ENCODE data around the gene PRKAG3. TPM values are rescaled to one million over a fixed set of nuclear protein-coding genes. Genes with fewer than 3 reads are reported as not detected.
"Not testable (repeated sequence)": the region's sequence is repeated elsewhere in the genome, so short reads cannot be mapped to it uniquely, and the experiment has no call there.

The PRKAG3 gene
- total and polyA plus RNA-seq, 7 donors, result 9.2 to 187 (median 58.5) TPM

- no peaks in the 10 kb centered on the region for H3K36me3 ChIP-seq (ENCODE audit: insufficient read depth in 1 of 2, low read depth in 1 of 2)
- H3K4me3 ChIP-seq, result no peak overlapping the region
- 43 to 58% (median 48%) methylated on average over 3 of the region's 3 CpGs for WGBS, 3 donors
- peaks cover 0 to 23% (median 0%) of the 10 kb centered on the region in 3 donors for H3K27me3 ChIP-seq (ENCODE audit: insufficient read depth in 3 of 3, low read length in 2 of 3)
- H3K4me1 ChIP-seq, result no peaks in the 10 kb centered on the region
- no peak for TF ChIP-seq CTCF (IDR thresholded peaks at IDR 0.05)
- intact Hi-C loops (cut with DNase I), result loop anchor here in 1 of 2 donors (5.0 kb wide), 1 partner anchor 46 kb away; no protein-coding TSS in a partner anchor
- no peaks in the 10 kb centered on the region for H3K9me3 ChIP-seq
- DNase-seq, result no peak
- no peak overlapping the region for H3K27ac ChIP-seq
- ATAC-seq, result no peak
Observed at GRCh38 chr2:218851286-218851685, 19.7 kb upstream of the PRKAG3 start.

GRCh38 chr2:218850796-218851195 lies 19.2 kb upstream of the PRKAG3 start:
- Histone ChIP-seq H3K4me3 (no peak overlapping the region), H3K4me1 (no peaks in the 10 kb centered on the region), H3K9me3 (no peaks in the 10 kb centered on the region), H3K27me3 (ENCODE audit: insufficient read depth in 3 of 3, low read length in 2 of 3) (peaks cover 0 to 23% (median 0%) of the 10 kb centered on the region in 3 donors), H3K36me3 (ENCODE audit: insufficient read depth in 1 of 2, low read depth in 1 of 2) (no peaks in the 10 kb centered on the region), H3K27ac (no peak overlapping the region)
- no peak for TF ChIP-seq CTCF (IDR thresholded peaks at IDR 0.05)
- no peak for ATAC-seq
- 82 to 93% (median 90%) methylated on average over 2 of the region's 2 CpGs for WGBS, 3 donors
- DNase-seq, result no peak
- intact Hi-C loops (cut with DNase I), result loop anchor here in 1 of 2 donors (5.0 kb wide), 1 partner anchor 47 kb away; no protein-coding TSS in a partner anchor

- ATAC-seq (no peak), DNase-seq (peak in 1 of 2 donors; percentile 3)
- no peaks in the 10 kb centered on the region for H3K4me1 ChIP-seq
- H3K27me3 ChIP-seq (ENCODE audit: insufficient read depth in 3 of 3, low read length in 2 of 3), result peaks cover 0 to 21% (median 0%) of the 10 kb centered on the region in 3 donors
- no peak overlapping the region for H3K4me3 ChIP-seq
- 62 to 69% (median 66%) methylated on average over 7 of the region's 7 CpGs for WGBS, 3 donors
- H3K36me3 ChIP-seq (ENCODE audit: insufficient read depth in 1 of 2, low read depth in 1 of 2), result no peaks in the 10 kb centered on the region
- no peaks in the 10 kb centered on the region for H3K9me3 ChIP-seq
- H3K27ac ChIP-seq, result no peak overlapping the region
- intact Hi-C loops (cut with DNase I), result loop anchor here in 1 of 2 donors (2.0 to 5.0 kb wide), 2 partner anchors 48 to 121 kb away; no protein-coding TSS in a partner anchor
- no peak for TF ChIP-seq CTCF (IDR thresholded peaks at IDR 0.05)
Observed at GRCh38 chr2:218849721-218850120, 18.1 kb upstream of the PRKAG3 start.

GRCh38 chr2:218846963-218847362 lies 15.4 kb upstream of the PRKAG3 start:
- not testable (repeated sequence) for H3K27ac ChIP-seq; H3K9me3 ChIP-seq; ATAC-seq; H3K27me3 ChIP-seq (ENCODE audit: insufficient read depth in 3 of 3, low read length in 2 of 3); H3K4me1 ChIP-seq; H3K4me3 ChIP-seq; H3K36me3 ChIP-seq (ENCODE audit: insufficient read depth in 1 of 2, low read depth in 1 of 2)
- 60 to 82% (median 79%) methylated on average over 5 to 18 of the region's 18 CpGs for WGBS, 3 donors
- peak in 1 of 2 donors; percentile 15 for DNase-seq
- intact Hi-C loops (cut with DNase I), result loop anchor here in 1 of 2 donors (1.0 kb wide), 2 partner anchors 117 to 136 kb away; no protein-coding TSS in a partner anchor

- DNase-seq; H3K27ac ChIP-seq; H3K9me3 ChIP-seq; H3K36me3 ChIP-seq (ENCODE audit: insufficient read depth in 1 of 2, low read depth in 1 of 2); H3K27me3 ChIP-seq (ENCODE audit: insufficient read depth in 3 of 3, low read length in 2 of 3); intact Hi-C loops (cut with DNase I); H3K4me1 ChIP-seq; ATAC-seq; H3K4me3 ChIP-seq: not testable (repeated sequence)
- WGBS, 3 donors, result 80 to 89% (median 88%) methylated on average over 5 of the region's 5 CpGs
Observed at GRCh38 chr2:218844334-218844733, 12.7 kb upstream of the PRKAG3 start.

- intact Hi-C loops (cut with DNase I), result loop anchor here (5.0 kb wide), 1 partner anchor 38 kb away; no protein-coding TSS in a partner anchor
- no peak for TF ChIP-seq CTCF (IDR thresholded peaks at IDR 0.05)
- peaks cover 6% of the 10 kb centered on the region for H3K9me3 ChIP-seq
Observed at GRCh38 chr2:218839888-218840287, 8.3 kb upstream of the PRKAG3 start.

More at GRCh38 chr2:218839888-218840287, 8.3 kb upstream of the PRKAG3 start:
- no peak overlapping the region for H3K4me3 ChIP-seq
- H3K27me3 ChIP-seq (ENCODE audit: insufficient read depth in 3 of 3, low read length in 2 of 3), result no peaks in the 10 kb centered on the region
- H3K36me3 ChIP-seq (ENCODE audit: insufficient read depth in 1 of 2, low read depth in 1 of 2), result no peaks in the 10 kb centered on the region
- H3K27ac ChIP-seq, result peak overlapping the region; percentile 54
- peaks cover 15% of the 10 kb centered on the region for H3K4me1 ChIP-seq
- peak in 1 of 4 donors; percentile 17 for ATAC-seq
- WGBS, 3 donors, result 82 to 100% (median 91%) methylated on average over 1 of the region's 1 CpG
- DNase-seq, result no peak

Measured in psoas muscle (tissue), 8 donors.